H1 (cell line): ENCODE results near the gene MPPED2. TPM values are rescaled to one million over a fixed set of nuclear protein-coding genes. Genes with fewer than 3 reads are reported as not detected.

Source experiments
- CHD1 ChIP-seq: IDR thresholded peaks from 2 replicates; pipeline ENCODE4 v1.6.1; 2012; ENCODE audit warnings: low read depth, low read length, improper control_type of control experiment
- EP300 ChIP-seq, 2 experiments: IDR thresholded peaks; 1 replicate in 1 of 2; 2 replicates in 1 of 2; pipeline ENCODE4 v1.6.1; 2011 to 2012; ENCODE audit warnings: low read depth in 2 of 2, low read length in 2 of 2, mild to moderate bottlenecking in 2 of 2, borderline replicate concordance in 1 of 2, inconsistent platforms in 1 of 2, moderate library complexity in 1 of 2
- HDAC2 ChIP-seq, 2 experiments: fragments of 300-600 bp in 1 of 2; sonication (generic) in 1 of 2; IDR thresholded peaks; 2 replicates each; pipeline ENCODE4 v1.6.1; 2011 to 2012; ENCODE audit warnings: low read depth in 2 of 2, low read length in 2 of 2, mild to moderate bottlenecking in 2 of 2, moderate library complexity in 2 of 2, borderline replicate concordance in 1 of 2, inconsistent platforms in 1 of 2
- JUN ChIP-seq: IDR thresholded peaks from 2 replicates; pipeline ENCODE4 v1.6.1; 2011; ENCODE audit warnings: low read depth, mild to moderate bottlenecking, improper control_type of control experiment, low read length
- PHF8 ChIP-seq: fragments of 200-600 bp; sonication (generic); conservative IDR thresholded peaks from 2 replicates; pipeline ENCODE4 v1.7.1; 2012; ENCODE audit warnings: low read depth, mild to moderate bottlenecking, inconsistent platforms, low read length, moderate library complexity
- SP4 ChIP-seq: IDR thresholded peaks from 2 replicates; pipeline ENCODE4 v1.6.1; 2012; ENCODE audit warnings: low read length, inconsistent platforms
- ZNF274 ChIP-seq: IDR thresholded peaks from 2 replicates; pipeline ENCODE4 v1.7.0; 2012; ENCODE audit warnings: low read length, borderline replicate concordance; ENCODE audit errors: extremely low read depth
- polyA plus RNA-seq, 7 experiments: library from polyadenylated mRNA; depleted of rRNA in 3 of 7; stranded (reverse) in 5 of 7; unstranded in 2 of 7; fragments of >200 nt in 5 of 7; fragments of 200-250 nt in 2 of 7; gene quantifications; 1 replicate in 5 of 7; 2 replicates in 1 of 7; 4 replicates in 1 of 7; pipeline versions ENCODE4 v1.2.1 to v1.2.3, GENCODE V29; 2011 to 2013; ENCODE audit warnings: missing spikeins in 2 of 7, mixed read lengths in 2 of 7
- total RNA-seq: library from RNA; stranded (reverse); fragmentation: NEBNext Ultra II Directional; extraction: Animal tissue kit (Norgen Biotek cat#: 25700); gene quantifications from 2 replicates; pipeline ENCODE4 v1.2.1, GENCODE V29; 2021

MPPED2 gene
- total and polyA plus RNA-seq, 2 of the 8 experiments (the other 6 are each of a cell fraction or from before 2014, with no cell fraction given), result 1.3 to 3.5 TPM

DNA sequence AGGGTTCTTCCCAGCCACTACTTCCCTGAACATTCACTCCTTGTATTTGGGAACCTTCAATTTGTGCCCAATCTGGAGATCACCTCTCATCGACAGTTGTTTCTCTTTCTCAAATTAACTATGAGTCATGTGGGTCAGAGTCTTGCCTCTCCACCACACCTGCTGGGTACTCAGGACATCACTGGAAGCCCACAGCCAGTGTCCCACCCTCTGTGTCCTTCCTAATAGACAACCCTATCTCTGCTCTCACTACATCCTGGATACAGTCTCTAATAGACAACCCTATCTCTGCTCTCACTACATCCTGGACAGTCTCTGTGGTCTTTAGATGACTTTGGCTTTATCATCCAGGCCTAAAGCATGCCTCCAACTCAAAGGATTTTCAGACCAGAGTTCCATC lies 193.1 kb downstream of the MPPED2 start (continued):
- no peak for TF ChIP-seq EP300 (IDR thresholded peaks at IDR 0.05; ENCODE audit: borderline replicate concordance in 1 of 2, low read depth in 2 of 2, low read length in 2 of 2)
- TF ChIP-seq PHF8, result no peak
- TF ChIP-seq JUN, result no peak
- no peak for TF ChIP-seq HDAC2 (IDR thresholded peaks at IDR 0.05; ENCODE audit: borderline replicate concordance in 1 of 2, low read depth in 2 of 2, low read length in 2 of 2)
- TF ChIP-seq CHD1, result no peak
- TF ChIP-seq SP4, result no peak
- TF ChIP-seq ZNF274, result no peak
